GM23338 (cell line): ENCODE results near the gene HOATZ. TPM values are rescaled to one million over a fixed set of nuclear protein-coding genes. Genes with fewer than 3 reads are reported as not detected.

Experiments used
- ATAC-seq: fragments of 200-7000 bp; cut with Tn5 transposase; 3 replicates; pipeline ENCODE4 v1.9.1; 2020
- DNase-seq: peaks from one replicate; pipeline ENCODE4 v3.0.0-alpha.2; 2015; ENCODE audit warnings: low spot score
- H2AFZ ChIP-seq: fragments of 200-600 bp; sonication (generic); 2 replicates; pipeline ENCODE4 v1.8.0; 2016; ENCODE audit warnings: antibody characterized with exemption, mild to moderate bottlenecking, moderate library complexity
- H3F3A ChIP-seq: fragments of 200-600 bp; sonication (generic); replicated peaks from 2 replicates; pipeline ENCODE4 v1.8.0; 2017; ENCODE audit warnings: antibody characterized with exemption, mixed run types, low read depth
- H3K27ac ChIP-seq: fragments of 200-600 bp; sonication (generic); 2 replicates; pipeline ENCODE4 v1.6.1; 2016; ENCODE audit warnings: low read depth
- H3K27me3 ChIP-seq: fragments of 200-600 bp; sonication (generic); 2 replicates; pipeline ENCODE4 v1.8.0; 2016; ENCODE audit warnings: mild to moderate bottlenecking, mixed run types, moderate library complexity; ENCODE audit not compliant: insufficient read depth
- H3K36me3 ChIP-seq: fragments of 200-600 bp; sonication (generic); 2 replicates; pipeline ENCODE4 v1.8.0; 2016; ENCODE audit warnings: mild to moderate bottlenecking; ENCODE audit not compliant: insufficient read depth
- H3K4me1 ChIP-seq: fragments of 200-600 bp; sonication (generic); 2 replicates; pipeline ENCODE4 v1.8.0; 2016; ENCODE audit warnings: mild to moderate bottlenecking, moderate library complexity; ENCODE audit not compliant: insufficient read depth
- H3K4me2 ChIP-seq: fragments of 200-600 bp; sonication (generic); 2 replicates; pipeline ENCODE4 v1.7.1; 2017; ENCODE audit warnings: mixed run types
- H3K4me3 ChIP-seq: fragments of 200-600 bp; sonication (generic); 2 replicates; pipeline ENCODE4 v1.6.1; 2016; ENCODE audit warnings: mixed run types
- H3K79me2 ChIP-seq: fragments of 200-600 bp; sonication (generic); replicated peaks from 2 replicates; pipeline ENCODE4 v1.8.0; 2017; ENCODE audit warnings: mild to moderate bottlenecking; ENCODE audit not compliant: insufficient read depth
- H3K9me2 ChIP-seq: fragments of 200-600 bp; sonication (generic); 2 replicates; pipeline ENCODE4 v1.8.0; 2017; ENCODE audit not compliant: insufficient read depth
- H4K20me1 ChIP-seq: fragments of 200-600 bp; sonication (generic); replicated peaks from 2 replicates; pipeline ENCODE4 v1.8.0; 2017; ENCODE audit warnings: mild to moderate bottlenecking; ENCODE audit not compliant: insufficient read depth
- H3K27ac Mint-ChIP-seq: 2 replicates; pipeline ENCODE4 v1.8.0; 2020; ENCODE audit warnings: inconsistent platforms, mild to moderate bottlenecking, moderate library complexity, mixed read lengths
- H3K27me3 Mint-ChIP-seq: 3 replicates; pipeline ENCODE4 v1.8.0; 2022; ENCODE audit warnings: low read depth, mild to moderate bottlenecking, moderate library complexity, mixed read lengths, inconsistent platforms; ENCODE audit not compliant: insufficient read depth, poor library complexity
- H3K36me3 Mint-ChIP-seq: 3 replicates; pipeline ENCODE4 v1.8.0; 2021; ENCODE audit warnings: low read depth, mild to moderate bottlenecking, inconsistent platforms, moderate library complexity, mixed read lengths
- H3K4me1 Mint-ChIP-seq: 3 replicates; pipeline ENCODE4 v1.8.0; 2020; ENCODE audit warnings: mild to moderate bottlenecking, inconsistent platforms, mixed read lengths
- H3K4me3 Mint-ChIP-seq: 3 replicates; pipeline ENCODE4 v1.8.0; 2021; ENCODE audit warnings: moderate library complexity, mild to moderate bottlenecking, inconsistent platforms, mixed read lengths
- H3K9me3 Mint-ChIP-seq: 3 replicates; pipeline ENCODE4 v1.8.0; 2020; ENCODE audit warnings: moderate library complexity, mild to moderate bottlenecking, inconsistent platforms, mixed read lengths
- ETS1 ChIP-seq: IDR thresholded peaks from 2 replicates; pipeline ENCODE4 v1.6.1; 2016; ENCODE audit warnings: antibody characterized with exemption
- EZH2 ChIP-seq: fragments of 200-600 bp; sonication (generic); IDR thresholded peaks from one replicate; pipeline ENCODE4 v1.8.0; 2017; ENCODE audit warnings: antibody characterized with exemption, mild to moderate bottlenecking, low read depth; ENCODE audit not compliant: unreplicated experiment
- POLR2AphosphoS5 ChIP-seq: IDR thresholded peaks from 2 replicates; pipeline ENCODE4 v1.6.1; 2016; ENCODE audit warnings: antibody characterized with exemption, low read depth
- REST ChIP-seq: IDR thresholded peaks from one replicate; pipeline ENCODE4 v1.6.1; 2018; ENCODE audit warnings: antibody characterized with exemption; ENCODE audit not compliant: unreplicated experiment
- ZNF331 ChIP-seq: fragments of 250-450 bp; sonication (Bioruptor Pico); IDR thresholded peaks from 2 replicates; pipeline ENCODE4 v1.5.0; 2020; ENCODE audit warnings: low read depth, mild to moderate bottlenecking, moderate library complexity
- polyA plus RNA-seq: library from polyadenylated mRNA; unstranded; fragments of >200 nt; fragmentation: Nextera tagmentation; extraction: Ambion mirVana; gene quantifications from 2 replicates; pipeline ENCODE4 v1.2.1, GENCODE V29; 2016
- total RNA-seq: library from RNA; depleted of rRNA; stranded (reverse); fragments of >200 nt; shearing (Covaris generic); gene quantifications from 2 replicates; pipeline ENCODE4 v1.2.3, GENCODE V29; 2014
- TF ChIP-seq, protein P1 (sequence below): fragments of 250-450 bp; sonication (Bioruptor Pico); IDR thresholded peaks from 2 replicates; pipeline ENCODE4 v1.5.0; 2020; ENCODE audit warnings: mild to moderate bottlenecking, moderate library complexity

The HOATZ gene
- total and polyA plus RNA-seq, 2 experiments from 2014 or later = not detected

DNA sequence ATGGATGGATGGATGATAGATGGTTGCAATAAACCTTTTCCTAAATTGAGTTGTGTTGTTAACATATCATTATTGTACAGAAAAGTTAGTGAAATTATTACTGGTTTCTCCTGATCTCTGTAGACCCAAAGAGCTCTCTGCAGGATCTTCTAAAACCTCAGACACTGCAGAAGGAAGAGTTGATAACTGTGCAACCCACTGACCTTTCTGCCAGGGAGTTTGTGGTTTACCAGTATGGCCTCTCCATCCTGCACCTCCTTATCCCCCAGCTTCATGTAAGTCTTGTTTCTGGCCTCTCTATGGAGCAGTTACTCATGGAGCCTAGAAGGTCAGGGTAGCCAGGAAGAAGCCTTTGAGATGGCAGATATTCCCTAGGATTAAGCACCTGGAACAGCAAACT is 48.0 kb upstream of the HOATZ start (continued):
- TF ChIP-seq, protein P1, sequence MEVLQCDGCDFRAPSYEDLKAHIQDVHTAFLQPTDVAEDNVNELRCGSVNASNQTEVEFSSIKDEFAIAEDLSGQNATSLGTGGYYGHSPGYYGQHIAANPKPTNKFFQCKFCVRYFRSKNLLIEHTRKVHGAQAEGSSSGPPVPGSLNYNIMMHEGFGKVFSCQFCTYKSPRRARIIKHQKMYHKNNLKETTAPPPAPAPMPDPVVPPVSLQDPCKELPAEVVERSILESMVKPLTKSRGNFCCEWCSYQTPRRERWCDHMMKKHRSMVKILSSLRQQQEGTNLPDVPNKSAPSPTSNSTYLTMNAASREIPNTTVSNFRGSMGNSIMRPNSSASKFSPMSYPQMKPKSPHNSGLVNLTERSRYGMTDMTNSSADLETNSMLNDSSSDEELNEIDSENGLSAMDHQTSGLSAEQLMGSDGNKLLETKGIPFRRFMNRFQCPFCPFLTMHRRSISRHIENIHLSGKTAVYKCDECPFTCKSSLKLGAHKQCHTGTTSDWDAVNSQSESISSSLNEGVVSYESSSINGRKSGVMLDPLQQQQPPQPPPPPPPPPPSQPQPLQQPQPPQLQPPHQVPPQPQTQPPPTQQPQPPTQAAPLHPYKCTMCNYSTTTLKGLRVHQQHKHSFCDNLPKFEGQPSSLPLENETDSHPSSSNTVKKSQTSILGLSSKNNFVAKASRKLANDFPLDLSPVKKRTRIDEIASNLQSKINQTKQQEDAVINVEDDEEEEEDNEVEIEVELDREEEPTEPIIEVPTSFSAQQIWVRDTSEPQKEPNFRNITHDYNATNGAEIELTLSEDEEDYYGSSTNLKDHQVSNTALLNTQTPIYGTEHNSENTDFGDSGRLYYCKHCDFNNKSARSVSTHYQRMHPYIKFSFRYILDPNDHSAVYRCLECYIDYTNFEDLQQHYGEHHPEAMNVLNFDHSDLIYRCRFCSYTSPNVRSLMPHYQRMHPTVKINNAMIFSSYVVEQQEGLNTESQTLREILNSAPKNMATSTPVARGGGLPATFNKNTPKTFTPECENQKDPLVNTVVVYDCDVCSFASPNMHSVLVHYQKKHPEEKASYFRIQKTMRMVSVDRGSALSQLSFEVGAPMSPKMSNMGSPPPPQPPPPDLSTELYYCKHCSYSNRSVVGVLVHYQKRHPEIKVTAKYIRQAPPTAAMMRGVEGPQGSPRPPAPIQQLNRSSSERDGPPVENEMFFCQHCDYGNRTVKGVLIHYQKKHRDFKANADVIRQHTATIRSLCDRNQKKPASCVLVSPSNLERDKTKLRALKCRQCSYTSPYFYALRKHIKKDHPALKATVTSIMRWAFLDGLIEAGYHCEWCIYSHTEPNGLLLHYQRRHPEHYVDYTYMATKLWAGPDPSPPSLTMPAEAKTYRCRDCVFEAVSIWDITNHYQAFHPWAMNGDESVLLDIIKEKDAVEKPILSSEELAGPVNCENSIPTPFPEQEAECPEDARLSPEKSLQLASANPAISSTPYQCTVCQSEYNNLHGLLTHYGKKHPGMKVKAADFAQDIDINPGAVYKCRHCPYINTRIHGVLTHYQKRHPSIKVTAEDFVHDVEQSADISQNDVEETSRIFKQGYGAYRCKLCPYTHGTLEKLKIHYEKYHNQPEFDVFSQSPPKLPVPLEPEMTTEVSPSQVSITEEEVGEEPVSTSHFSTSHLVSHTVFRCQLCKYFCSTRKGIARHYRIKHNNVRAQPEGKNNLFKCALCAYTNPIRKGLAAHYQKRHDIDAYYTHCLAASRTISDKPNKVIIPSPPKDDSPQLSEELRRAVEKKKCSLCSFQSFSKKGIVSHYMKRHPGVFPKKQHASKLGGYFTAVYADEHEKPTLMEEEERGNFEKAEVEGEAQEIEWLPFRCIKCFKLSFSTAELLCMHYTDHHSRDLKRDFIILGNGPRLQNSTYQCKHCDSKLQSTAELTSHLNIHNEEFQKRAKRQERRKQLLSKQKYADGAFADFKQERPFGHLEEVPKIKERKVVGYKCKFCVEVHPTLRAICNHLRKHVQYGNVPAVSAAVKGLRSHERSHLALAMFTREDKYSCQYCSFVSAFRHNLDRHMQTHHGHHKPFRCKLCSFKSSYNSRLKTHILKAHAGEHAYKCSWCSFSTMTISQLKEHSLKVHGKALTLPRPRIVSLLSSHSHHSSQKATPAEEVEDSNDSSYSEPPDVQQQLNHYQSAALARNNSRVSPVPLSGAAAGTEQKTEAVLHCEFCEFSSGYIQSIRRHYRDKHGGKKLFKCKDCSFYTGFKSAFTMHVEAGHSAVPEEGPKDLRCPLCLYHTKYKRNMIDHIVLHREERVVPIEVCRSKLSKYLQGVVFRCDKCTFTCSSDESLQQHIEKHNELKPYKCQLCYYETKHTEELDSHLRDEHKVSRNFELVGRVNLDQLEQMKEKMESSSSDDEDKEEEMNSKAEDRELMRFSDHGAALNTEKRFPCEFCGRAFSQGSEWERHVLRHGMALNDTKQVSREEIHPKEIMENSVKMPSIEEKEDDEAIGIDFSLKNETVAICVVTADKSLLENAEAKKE (CRISPR knock-in tag) = no peak
- TF ChIP-seq ZNF331 (CRISPR knock-in tag) (no peak), POLR2AphosphoS5 (no peak), ETS1 (no peak)

DNA sequence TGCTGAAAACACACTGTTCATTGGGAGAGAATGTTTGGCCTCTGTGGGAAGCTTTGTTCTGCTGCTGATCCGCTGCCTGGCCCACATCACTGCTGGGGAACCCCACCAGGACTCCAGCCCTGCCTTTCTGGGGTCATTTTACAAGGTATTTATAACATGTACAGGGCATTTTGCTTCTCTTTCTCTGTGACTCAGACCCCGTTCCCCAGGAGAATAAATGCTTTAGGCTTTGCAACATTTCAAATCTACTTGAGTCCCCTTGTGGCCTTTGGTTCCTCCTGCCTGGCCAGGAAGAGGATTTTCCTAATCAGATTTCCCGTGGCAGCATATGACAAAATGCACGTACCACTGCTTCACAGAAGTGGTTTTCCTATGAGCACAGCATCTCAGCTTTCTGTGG is 45.4 kb upstream of the HOATZ start:
- Mint-ChIP-seq H3K4me3 (no peak overlapping the region), H3K27me3 (no peaks in the 10 kb centered on the region), H3K36me3 (no peaks in the 10 kb centered on the region; the same call in 2 of the 3 replicates), H3K4me1 (no peaks in the 10 kb centered on the region), H3K27ac (no peak overlapping the region), H3K9me3 (no peaks in the 10 kb centered on the region)
- H3K27me3 ChIP-seq = no peaks in the 10 kb centered on the region
- H3K4me2 ChIP-seq = no peak overlapping the region
- H3K4me3 ChIP-seq = no peak overlapping the region
- H3K9me2 ChIP-seq = peaks cover 8% of the 10 kb centered on the region; the same call in 1 of the 2 replicates
- no peaks in the 10 kb centered on the region for H4K20me1 ChIP-seq
- no peaks in the 10 kb centered on the region for H3F3A ChIP-seq
- no peak overlapping the region for H3K27ac ChIP-seq
- no peaks in the 10 kb centered on the region for H3K79me2 ChIP-seq
- no peak for ATAC-seq
- H2AFZ ChIP-seq = peak overlapping the region; percentile 80; the same call in 1 of the 2 replicates
- DNase-seq = no peak
- H3K36me3 ChIP-seq = no peaks in the 10 kb centered on the region
- no peaks in the 10 kb centered on the region for H3K4me1 ChIP-seq
- TF ChIP-seq REST = no peak
- no peak for TF ChIP-seq EZH2
- TF ChIP-seq ETS1 = no peak
